Stimulated activated CD4-positive, alpha-beta T cell treated with anti-CD3 and anti-CD28 coated beads, Interleukin-12 subunit alpha, Interleukin-12 subunit beta, amount 100 ng/mL, for 24 hours (primary cell): ENCODE results near the gene PSMC3IP.
A peak's percentile ranks its signal among the peaks of the same experiment; 100 is the strongest.
"Not testable (repeated sequence)": the region's sequence is repeated elsewhere in the genome, so short reads cannot be mapped to it uniquely, and the experiment has no call there.

ENCODE experiments used
- DNase-seq, 2 experiments: peaks; one replicate each; pipeline ENCODE4 v3.0.0-alpha.2; 2020; ENCODE audit warnings: low read depth in 2 of 2

Gene PSMC3IP, protein sequence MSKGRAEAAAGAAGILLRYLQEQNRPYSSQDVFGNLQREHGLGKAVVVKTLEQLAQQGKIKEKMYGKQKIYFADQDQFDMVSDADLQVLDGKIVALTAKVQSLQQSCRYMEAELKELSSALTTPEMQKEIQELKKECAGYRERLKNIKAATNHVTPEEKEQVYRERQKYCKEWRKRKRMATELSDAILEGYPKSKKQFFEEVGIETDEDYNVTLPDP

DNA sequence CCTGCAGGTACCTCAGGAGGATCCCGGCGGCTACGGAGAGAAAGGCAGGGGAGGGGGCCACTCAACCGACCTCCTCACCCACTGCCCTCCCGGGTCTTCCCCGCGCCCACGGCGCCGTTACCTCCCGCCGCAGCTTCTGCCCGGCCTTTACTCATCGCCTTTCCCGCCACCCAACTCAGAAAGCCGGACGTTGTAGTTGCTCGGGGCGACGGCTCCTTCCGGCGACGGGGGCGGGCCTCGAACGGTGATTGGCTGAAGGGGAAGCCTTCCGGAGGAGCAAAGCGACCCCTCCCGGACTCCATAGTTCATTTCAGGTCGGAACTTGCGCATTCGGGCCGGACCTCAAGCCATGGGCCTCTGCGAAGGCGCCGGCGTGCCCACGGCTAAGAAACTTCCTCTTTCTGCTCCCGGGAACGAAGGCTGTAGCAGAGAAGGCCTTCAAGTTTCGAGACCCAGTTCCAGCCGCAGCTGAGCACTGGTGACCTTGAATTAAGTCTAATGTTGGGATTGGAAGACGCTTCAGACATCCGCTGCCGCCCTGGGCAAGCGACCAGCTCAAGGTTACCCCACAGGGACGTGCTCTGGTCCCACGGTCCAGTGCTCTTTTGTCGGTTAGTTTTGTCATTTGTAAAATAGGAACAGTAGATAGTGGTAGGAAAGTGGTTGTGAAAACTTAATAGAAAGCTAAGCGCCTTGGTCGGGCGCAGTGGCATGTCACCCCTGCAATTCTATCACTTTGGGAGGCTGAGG lies at the start of gene PSMC3IP:
TSS of gene PSMC3IP (minus strand) at position 198 of the 750 bp plus-strand sequence. CDS start at position 155, 43 bp downstream.
- peak; percentile 89 to 96 for DNase-seq

GRCh38 chr17:42623732-42624596 lies 46.4 kb upstream of the PSMC3IP start:
- no peak for DNase-seq

- DNase-seq = no peak
Observed at GRCh38 chr17:42623271-42623670, 45.7 kb upstream of the PSMC3IP start.

GRCh38 chr17:42621987-42622386 lies 44.5 kb upstream of the PSMC3IP start:
- not testable (repeated sequence) for DNase-seq

DNA sequence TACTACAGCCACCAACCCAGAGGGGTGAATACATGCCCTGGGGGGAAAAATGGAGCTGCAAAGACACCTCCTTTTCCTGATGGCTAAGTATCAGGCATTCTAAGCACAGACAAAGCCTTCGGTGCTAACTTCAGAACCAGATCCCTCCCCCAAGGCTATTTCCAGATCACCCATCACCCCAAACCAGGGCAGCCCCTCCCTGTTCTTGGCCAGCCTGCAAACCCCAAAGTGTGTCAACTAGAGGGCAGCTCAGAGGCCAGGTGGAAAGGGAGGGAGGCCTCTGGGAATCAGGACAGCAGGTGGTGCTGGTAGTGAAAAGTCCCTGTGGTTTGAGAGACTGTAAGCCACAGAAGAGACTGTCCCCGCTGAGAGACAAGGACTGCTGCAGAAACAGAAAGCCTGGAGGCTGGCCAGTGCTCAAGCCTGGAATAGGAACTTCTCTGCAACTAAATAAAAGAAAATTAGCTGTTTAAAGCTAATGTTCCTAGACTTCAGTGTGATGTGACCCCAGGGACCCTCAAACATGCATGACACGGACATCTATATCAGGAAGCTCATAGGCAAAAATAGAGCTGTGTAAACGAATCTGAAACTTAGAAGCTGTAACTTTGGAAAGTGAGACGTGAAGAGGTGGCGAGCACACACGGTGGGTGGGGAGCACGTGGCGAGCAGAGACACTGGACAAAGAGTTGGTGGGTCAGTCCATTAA lies 41.1 kb upstream of the PSMC3IP start:
- DNase-seq = no peak

GRCh38 chr17:42617956-42618431 lies 40.5 kb upstream of the PSMC3IP start:
- DNase-seq = no peak

- DNase-seq = no peak
Observed at GRCh38 chr17:42613699-42614295, 36.3 kb upstream of the PSMC3IP start.

- no peak for DNase-seq
Observed at GRCh38 chr17:42612013-42612412, 34.5 kb upstream of the PSMC3IP start.

DNA sequence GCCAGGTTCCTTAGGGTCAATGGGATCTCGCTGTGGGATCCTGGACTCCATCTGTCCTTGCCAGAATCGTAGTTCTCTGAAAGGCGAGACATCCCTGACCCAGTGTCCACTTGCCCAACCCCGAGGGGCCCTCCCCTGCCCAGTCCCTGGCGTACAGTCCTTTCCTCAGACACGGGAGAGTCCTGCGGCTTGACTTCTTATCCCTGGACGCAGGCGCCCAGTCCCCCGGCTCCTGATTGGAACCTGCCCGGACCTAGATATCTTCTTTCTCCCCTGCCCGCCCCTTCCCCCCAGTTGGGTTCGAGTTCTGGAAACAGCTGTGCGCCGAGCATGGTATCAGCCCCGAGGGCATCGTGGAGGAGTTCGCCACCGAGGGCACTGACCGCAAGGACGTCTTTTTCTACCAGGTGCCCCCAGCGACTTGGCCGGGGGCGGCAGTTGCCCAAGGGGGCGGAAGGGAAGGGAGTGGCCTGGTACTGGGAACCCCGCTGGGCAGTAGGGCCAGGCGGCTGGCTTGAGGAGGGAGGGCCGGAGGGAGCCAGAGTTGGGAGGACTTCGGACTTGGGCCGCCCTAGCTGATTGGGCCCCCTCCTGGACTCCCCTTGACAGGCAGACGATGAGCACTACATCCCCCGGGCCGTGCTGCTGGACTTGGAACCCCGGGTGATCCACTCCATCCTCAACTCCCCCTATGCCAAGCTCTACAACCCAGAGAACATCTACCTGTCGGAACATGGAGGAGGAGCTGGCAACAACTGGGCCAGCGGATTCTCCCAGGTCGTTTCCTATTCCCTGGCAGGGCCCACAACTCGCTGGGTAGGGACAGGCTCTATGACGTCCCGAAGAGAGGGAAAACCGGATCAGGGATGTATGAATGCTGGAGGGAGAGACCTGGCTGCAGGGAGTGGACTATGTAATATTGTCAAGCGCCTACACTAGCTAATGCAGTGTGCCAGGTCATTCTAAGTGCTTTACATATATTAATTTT lies 32.6 kb upstream of the PSMC3IP start:
- DNase-seq = peak in 1 of 2 experiments; percentile 4

- peak; percentile 98 for DNase-seq
Observed at GRCh38 chr17:42609182-42609813, 31.8 kb upstream of the PSMC3IP start, which contains the start of the genes RETREG3 and TUBG1. TSS of gene RETREG3 (minus strand) at chr17:42609374. CDS start at chr17:42609324, 50 bp downstream. TSS of gene TUBG1 (plus strand) at chr17:42609683. CDS start at chr17:42609738, 55 bp downstream.

DNA sequence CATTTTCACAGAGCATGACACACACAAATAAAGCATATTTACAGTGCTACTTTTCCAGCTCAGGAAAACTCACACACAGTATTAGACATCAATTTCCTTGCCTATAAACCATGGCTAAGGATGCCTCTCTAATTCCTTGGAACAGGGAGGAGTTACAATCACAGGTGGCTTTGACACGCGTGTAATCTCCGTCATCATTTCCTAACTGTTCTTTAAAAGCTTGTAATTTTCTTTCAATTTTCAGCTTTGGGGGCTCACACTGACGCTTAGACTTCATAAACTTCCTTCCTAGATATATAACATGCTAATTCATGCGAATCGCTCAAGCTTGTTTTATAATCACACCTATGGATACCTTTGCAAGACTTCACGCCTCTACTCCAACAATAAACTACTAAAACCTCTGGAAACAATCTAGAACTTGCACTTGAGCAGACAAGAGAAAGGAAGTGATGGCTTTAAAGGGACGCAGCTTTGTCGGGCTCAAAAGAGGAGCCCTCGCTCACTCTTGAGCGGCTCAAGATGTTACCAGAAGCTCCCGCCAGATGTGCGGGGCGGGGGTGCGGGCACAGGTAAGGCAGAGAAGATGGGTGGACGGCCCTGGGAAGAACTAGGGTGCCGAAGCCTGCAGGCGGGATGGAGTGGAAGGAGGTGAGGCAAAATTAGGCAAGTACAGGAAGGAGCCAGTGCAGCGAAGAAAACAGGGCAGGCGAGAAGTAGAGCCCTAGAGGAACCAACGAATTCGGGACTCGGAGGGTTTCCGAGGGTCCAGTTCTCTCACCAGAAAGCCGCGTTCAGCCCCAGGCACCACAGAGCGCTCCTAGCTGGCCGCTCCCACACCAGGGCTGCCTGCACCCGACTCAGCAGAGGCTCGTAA lies 31.0 kb upstream of the PSMC3IP start:
- DNase-seq = peak in 1 of 2 experiments; percentile 4

- DNase-seq = no peak
Observed at GRCh38 chr17:42607769-42608168, 30.2 kb upstream of the PSMC3IP start.

DNA sequence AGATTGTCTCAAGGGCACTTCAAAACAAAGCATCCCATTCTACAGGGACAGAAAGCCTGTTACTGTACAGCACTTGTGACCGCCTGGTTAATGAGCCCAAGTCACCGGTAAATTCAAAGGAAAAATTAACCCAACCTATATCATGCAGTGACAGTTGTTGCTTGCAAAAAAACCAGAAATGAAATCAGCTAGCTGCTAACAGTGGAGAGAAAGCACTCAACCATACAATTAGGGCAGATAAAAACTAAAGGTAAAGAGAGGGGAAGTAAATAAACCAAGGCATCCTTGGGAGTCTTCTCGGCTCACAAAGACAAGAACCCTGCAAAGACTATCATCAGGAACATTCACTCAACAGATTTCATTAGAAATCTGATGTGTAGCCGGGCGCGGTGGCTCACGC lies 25.8 kb upstream of the PSMC3IP start:
- no peak for DNase-seq

- DNase-seq = no peak
Observed at GRCh38 chr17:42598905-42599304, 21.4 kb upstream of the PSMC3IP start.

GRCh38 chr17:42596386-42596785 lies 18.9 kb upstream of the PSMC3IP start:
- DNase-seq = no peak

- no peak for DNase-seq
Observed at GRCh38 chr17:42591411-42591810, 13.9 kb upstream of the PSMC3IP start.

GRCh38 chr17:42590886-42591285 lies 13.4 kb upstream of the PSMC3IP start:
- no peak for DNase-seq
